ENCODE results near the gene DSCAM.

The DSCAM gene

GRCh38 chr21:40152476-40152875 is 694.5 kb downstream of the DSCAM start:
- Mint-ChIP-seq H3K27me3 (ENCODE audit: low read depth) (no peaks in the 10 kb centered on the region), H3K9me3 (peaks cover 4% of the 10 kb centered on the region), H3K4me1 (ENCODE audit: low read depth) (no peaks in the 10 kb centered on the region), H3K4me3 (no peak overlapping the region), H3K36me3 (ENCODE audit: low read depth) (no peaks in the 10 kb centered on the region), H3K27ac (no peak overlapping the region)
- no peak for DNase-seq (ENCODE audit: low spot score)

DNA sequence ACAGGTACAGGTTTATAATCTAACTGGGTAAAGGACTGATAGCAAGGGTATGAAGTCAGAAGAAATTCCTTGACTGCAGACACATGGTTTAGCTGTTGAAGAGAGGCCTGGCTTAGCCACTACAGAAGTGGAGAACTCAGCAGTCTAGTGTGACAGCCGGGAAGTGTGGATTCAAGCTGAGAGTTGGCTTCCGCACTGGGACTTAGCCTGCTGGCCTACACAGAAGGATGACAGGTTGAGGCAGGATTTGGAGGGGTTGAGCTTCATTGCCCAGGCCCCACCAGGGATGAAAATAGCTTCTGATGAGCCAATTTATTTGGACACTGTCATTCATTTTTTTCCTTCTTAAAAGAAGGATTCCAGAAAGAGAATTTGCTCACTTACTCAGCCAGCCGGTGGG is 695.3 kb downstream of the DSCAM start:
- no peak overlapping the region for H3K27ac Mint-ChIP-seq
- no peak overlapping the region for H3K4me3 Mint-ChIP-seq
- peaks cover 4% of the 10 kb centered on the region for H3K9me3 Mint-ChIP-seq
- H3K36me3 Mint-ChIP-seq (ENCODE audit: low read depth), result no peaks in the 10 kb centered on the region
- no peaks in the 10 kb centered on the region for H3K4me1 Mint-ChIP-seq (ENCODE audit: low read depth)
- no peak for DNase-seq (ENCODE audit: low spot score)
- no peaks in the 10 kb centered on the region for H3K27me3 Mint-ChIP-seq (ENCODE audit: low read depth)

- Mint-ChIP-seq H3K4me3 (no peak overlapping the region), H3K4me1 (ENCODE audit: low read depth) (no peaks in the 10 kb centered on the region), H3K27me3 (ENCODE audit: low read depth) (no peaks in the 10 kb centered on the region), H3K36me3 (ENCODE audit: low read depth) (no peaks in the 10 kb centered on the region), H3K9me3 (no peaks in the 10 kb centered on the region), H3K27ac (no peak overlapping the region)
- DNase-seq (ENCODE audit: low spot score), result no peak
These were observed 700.6 kb downstream of the DSCAM start for GRCh38 chr21:40146216-40146837.

- Mint-ChIP-seq H3K36me3 (ENCODE audit: low read depth) (no peaks in the 10 kb centered on the region), H3K27me3 (ENCODE audit: low read depth) (no peaks in the 10 kb centered on the region), H3K27ac (no peak overlapping the region), H3K9me3 (no peaks in the 10 kb centered on the region), H3K4me1 (ENCODE audit: low read depth) (no peaks in the 10 kb centered on the region), H3K4me3 (no peak overlapping the region)
- no peak for DNase-seq (ENCODE audit: low spot score)
These were observed 703.0 kb downstream of the DSCAM start for GRCh38 chr21:40143822-40144525.

GRCh38 chr21:40141621-40142020 is 705.3 kb downstream of the DSCAM start:
- no peak overlapping the region for H3K27ac Mint-ChIP-seq
- no peaks in the 10 kb centered on the region for H3K4me1 Mint-ChIP-seq (ENCODE audit: low read depth)
- no peaks in the 10 kb centered on the region for H3K27me3 Mint-ChIP-seq (ENCODE audit: low read depth)
- no peak overlapping the region for H3K4me3 Mint-ChIP-seq
- no peaks in the 10 kb centered on the region for H3K9me3 Mint-ChIP-seq
- H3K36me3 Mint-ChIP-seq (ENCODE audit: low read depth), result no peaks in the 10 kb centered on the region
- DNase-seq (ENCODE audit: low spot score), result no peak

DNA sequence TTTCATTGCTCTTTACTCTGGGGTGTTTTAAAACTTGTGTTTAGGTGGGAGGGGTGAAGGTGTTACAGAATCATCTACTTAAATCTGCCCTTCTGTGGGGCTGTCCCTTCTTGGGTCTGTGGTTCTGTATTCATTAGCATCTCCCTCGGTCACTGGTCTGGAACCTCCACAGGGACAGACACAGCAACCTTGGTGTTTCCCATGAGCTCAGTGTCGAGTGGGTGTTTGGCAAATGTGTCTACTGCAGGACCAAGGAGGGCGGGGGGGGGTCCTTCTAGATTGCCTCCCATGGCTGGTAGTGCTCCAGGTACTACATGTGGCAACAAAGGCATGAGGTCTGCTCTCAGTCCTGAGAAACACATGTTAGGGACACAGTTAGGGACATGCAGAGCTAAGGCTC is 706.3 kb downstream of the DSCAM start:
- Mint-ChIP-seq H3K36me3 (ENCODE audit: low read depth) (no peaks in the 10 kb centered on the region), H3K4me1 (ENCODE audit: low read depth) (no peaks in the 10 kb centered on the region), H3K4me3 (no peak overlapping the region), H3K27me3 (ENCODE audit: low read depth) (no peaks in the 10 kb centered on the region), H3K27ac (no peak overlapping the region), H3K9me3 (no peaks in the 10 kb centered on the region)
- no peak for DNase-seq (ENCODE audit: low spot score)

DNA sequence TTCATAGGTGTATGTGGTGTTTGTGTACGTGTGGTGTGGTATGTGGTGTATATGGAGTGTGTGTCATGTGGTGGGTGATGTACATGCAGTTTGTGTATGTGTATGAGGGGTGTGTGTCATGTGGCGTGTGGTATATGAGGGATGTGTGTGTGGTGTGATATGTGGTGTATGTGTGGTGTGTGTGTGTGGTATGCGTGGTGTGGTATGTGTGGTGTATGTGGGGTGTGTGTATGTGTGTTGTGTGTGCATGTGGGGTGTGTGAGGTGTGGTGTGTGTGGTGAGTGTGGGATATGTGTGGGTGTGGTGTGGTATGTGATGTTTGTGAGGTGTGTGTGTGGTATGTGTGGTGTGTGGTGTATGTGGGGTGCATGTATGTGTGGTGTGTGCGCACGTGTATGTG is 707.3 kb downstream of the DSCAM start:
- H3K9me3 Mint-ChIP-seq, result no peaks in the 10 kb centered on the region
- no peak for DNase-seq (ENCODE audit: low spot score)
- no peak overlapping the region for H3K27ac Mint-ChIP-seq
- no peaks in the 10 kb centered on the region for H3K27me3 Mint-ChIP-seq (ENCODE audit: low read depth)
- H3K4me3 Mint-ChIP-seq, result no peak overlapping the region
- H3K36me3 Mint-ChIP-seq (ENCODE audit: low read depth), result no peaks in the 10 kb centered on the region
- H3K4me1 Mint-ChIP-seq (ENCODE audit: low read depth), result no peaks in the 10 kb centered on the region

GRCh38 chr21:40136571-40136970 is 710.4 kb downstream of the DSCAM start:
- Mint-ChIP-seq H3K27ac (no peak overlapping the region), H3K4me3 (no peak overlapping the region), H3K36me3 (ENCODE audit: low read depth) (no peaks in the 10 kb centered on the region), H3K4me1 (ENCODE audit: low read depth) (no peaks in the 10 kb centered on the region), H3K9me3 (peaks cover 7% of the 10 kb centered on the region), H3K27me3 (ENCODE audit: low read depth) (no peaks in the 10 kb centered on the region)
- DNase-seq (ENCODE audit: low spot score), result no peak

DNA sequence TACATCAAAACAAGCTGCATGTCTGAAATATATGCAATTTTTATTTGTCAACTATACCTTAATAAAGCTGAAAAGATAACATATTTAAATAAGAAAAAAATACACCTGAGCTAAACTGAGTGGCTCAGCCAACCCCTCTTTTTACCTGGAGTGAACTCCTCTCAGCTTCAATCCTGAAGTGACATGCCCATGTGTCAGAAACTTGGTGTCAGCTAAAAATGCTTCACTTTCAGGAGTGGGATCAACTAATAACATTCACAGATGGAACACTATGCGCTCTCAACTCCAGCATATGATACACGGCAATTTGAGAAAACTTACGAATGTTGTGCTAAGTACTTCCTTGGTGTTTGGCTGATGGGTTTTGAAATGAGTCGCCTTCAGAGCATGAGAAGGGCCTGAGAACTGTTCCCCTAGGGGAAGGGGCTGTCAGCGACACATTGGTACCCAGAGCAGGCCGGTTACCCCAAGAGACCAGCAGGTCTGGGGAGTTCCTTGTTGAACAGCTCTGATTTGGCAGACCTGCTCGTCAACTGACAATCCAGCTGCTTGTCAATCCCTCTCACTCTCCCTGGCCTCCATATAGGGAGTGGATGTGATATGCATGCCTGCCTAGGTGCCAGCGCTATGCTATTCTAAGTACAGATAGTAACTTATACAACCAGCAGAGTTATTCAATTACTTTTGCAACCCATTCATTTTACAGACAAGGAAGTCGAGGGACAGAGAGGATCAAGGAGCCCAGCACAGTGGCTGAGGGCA is 712.0 kb downstream of the DSCAM start:
- Mint-ChIP-seq H3K27ac (no peak overlapping the region), H3K4me1 (ENCODE audit: low read depth) (no peaks in the 10 kb centered on the region), H3K36me3 (ENCODE audit: low read depth) (no peaks in the 10 kb centered on the region), H3K9me3 (peaks cover 7% of the 10 kb centered on the region), H3K27me3 (ENCODE audit: low read depth) (no peaks in the 10 kb centered on the region), H3K4me3 (no peak overlapping the region)
- no peak for DNase-seq (ENCODE audit: low spot score)

DNA sequence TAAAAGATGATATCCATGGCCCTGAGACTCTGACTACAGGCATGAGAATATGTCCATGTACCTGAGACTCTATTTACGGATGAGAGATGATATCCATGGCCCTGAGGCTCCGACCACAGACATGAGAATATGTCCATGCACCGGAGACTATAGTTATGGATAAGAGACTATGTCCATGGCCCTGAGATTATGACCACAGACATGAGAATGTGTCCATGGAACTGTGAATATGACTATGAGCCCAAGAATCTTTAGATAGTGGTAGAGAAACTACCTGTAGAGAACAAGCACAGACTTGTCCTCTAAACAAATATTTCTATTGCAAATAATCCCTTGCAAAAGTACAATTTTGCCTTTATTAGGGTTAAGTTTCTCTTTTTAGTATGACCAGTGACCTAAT is 716.5 kb downstream of the DSCAM start:
- Mint-ChIP-seq H3K36me3 (ENCODE audit: low read depth) (no peaks in the 10 kb centered on the region), H3K27ac (no peak overlapping the region)
- DNase-seq (ENCODE audit: low spot score), result no peak

GRCh38 chr21:40129809-40130208 is 717.1 kb downstream of the DSCAM start:
- Mint-ChIP-seq H3K9me3 (peaks cover 14% of the 10 kb centered on the region), H3K4me1 (ENCODE audit: low read depth) (no peaks in the 10 kb centered on the region), H3K36me3 (ENCODE audit: low read depth) (no peaks in the 10 kb centered on the region), H3K4me3 (no peak overlapping the region), H3K27me3 (ENCODE audit: low read depth) (no peaks in the 10 kb centered on the region), H3K27ac (no peak overlapping the region)
- DNase-seq (ENCODE audit: low spot score), result no peak

More for the DNA sequence above, 716.5 kb downstream of the DSCAM start:
- Mint-ChIP-seq H3K4me3 (no peak overlapping the region), H3K27me3 (ENCODE audit: low read depth) (no peaks in the 10 kb centered on the region), H3K4me1 (ENCODE audit: low read depth) (no peaks in the 10 kb centered on the region), H3K9me3 (peaks cover 14% of the 10 kb centered on the region)

- H3K4me3 Mint-ChIP-seq, result no peak overlapping the region
- H3K27ac Mint-ChIP-seq, result no peak overlapping the region
- no peaks in the 10 kb centered on the region for H3K36me3 Mint-ChIP-seq (ENCODE audit: low read depth)
- no peaks in the 10 kb centered on the region for H3K27me3 Mint-ChIP-seq (ENCODE audit: low read depth)
- H3K4me1 Mint-ChIP-seq (ENCODE audit: low read depth), result no peaks in the 10 kb centered on the region
- no peak for DNase-seq (ENCODE audit: low spot score)
- H3K9me3 Mint-ChIP-seq, result peaks cover 15% of the 10 kb centered on the region
These were observed 718.1 kb downstream of the DSCAM start for GRCh38 chr21:40128891-40129290.

GRCh38 chr21:40120940-40121575 is 725.9 kb downstream of the DSCAM start:
- H3K9me3 Mint-ChIP-seq, result peaks cover 9% of the 10 kb centered on the region
- DNase-seq (ENCODE audit: low spot score), result no peak
- H3K27me3 Mint-ChIP-seq (ENCODE audit: low read depth), result no peaks in the 10 kb centered on the region
- H3K27ac Mint-ChIP-seq, result no peak overlapping the region
- no peaks in the 10 kb centered on the region for H3K4me1 Mint-ChIP-seq (ENCODE audit: low read depth)
- H3K4me3 Mint-ChIP-seq, result no peak overlapping the region
- H3K36me3 Mint-ChIP-seq (ENCODE audit: low read depth), result no peaks in the 10 kb centered on the region

DNA sequence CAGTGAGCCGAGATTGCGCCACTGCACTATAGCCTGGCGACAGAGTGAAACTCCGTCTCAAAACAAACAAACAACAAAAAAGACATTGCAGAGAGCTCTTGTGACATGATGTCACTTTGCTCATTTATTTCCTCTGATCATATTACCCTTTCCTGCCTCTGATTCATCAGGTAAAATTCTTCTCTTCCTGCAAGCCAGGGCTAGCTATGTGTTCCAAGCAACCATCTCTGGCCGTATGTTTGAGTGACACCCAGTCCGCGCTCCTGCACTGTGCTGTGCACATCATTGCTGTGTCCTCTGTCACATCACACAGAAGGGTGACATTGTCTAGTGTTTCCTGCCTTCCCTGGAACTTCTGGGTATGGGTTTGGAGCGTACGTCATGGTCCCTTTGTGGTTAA is 728.4 kb downstream of the DSCAM start:
- Mint-ChIP-seq H3K4me1 (ENCODE audit: low read depth) (no peaks in the 10 kb centered on the region), H3K27ac (no peak overlapping the region), H3K4me3 (no peak overlapping the region), H3K9me3 (peaks cover 10% of the 10 kb centered on the region), H3K36me3 (ENCODE audit: low read depth) (no peaks in the 10 kb centered on the region), H3K27me3 (ENCODE audit: low read depth) (no peaks in the 10 kb centered on the region)
- DNase-seq (ENCODE audit: low spot score), result no peak

Data from T-helper 2 cell treated with Interferon-gamma antibody and Interleukin-4, amounts not matched to agents 5 μg/mL and 100 μg/mL, for 36 hours (primary cell).